Nucleus accumbens (tissue), 56 donors: ENCODE data around the gene RUNDC3A.

Experiments
- DNase-seq, 56 donors: peaks; one replicate each; lab custom pipeline; 2025; lab: John Stamatoyannopoulos, UW

RUNDC3A gene

DNA sequence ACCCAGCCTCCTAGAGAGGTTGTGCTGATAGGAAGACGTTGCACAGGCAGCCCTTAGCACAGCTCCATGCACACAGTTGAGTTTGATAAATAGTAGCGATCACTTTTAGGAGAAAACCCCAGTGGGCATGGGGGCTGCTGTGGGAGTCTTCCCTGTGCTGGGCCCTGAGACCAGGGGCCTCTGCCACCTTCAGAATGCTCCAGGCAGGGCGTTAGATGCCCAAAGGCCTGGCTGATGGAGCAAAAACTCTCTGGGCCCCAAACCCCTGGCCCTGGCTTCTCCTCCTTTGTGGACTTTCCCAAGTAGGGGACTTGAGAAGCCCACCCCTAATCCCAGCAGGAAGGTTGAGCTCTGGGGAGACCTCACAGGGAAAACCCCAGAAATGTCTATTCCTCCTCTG, 26.1 kb upstream of the RUNDC3A start:
- no peak for DNase-seq

- DNase-seq: no peak
Measured at GRCh38 chr17:44283344-44284023, 24.9 kb upstream of the RUNDC3A start.

DNA sequence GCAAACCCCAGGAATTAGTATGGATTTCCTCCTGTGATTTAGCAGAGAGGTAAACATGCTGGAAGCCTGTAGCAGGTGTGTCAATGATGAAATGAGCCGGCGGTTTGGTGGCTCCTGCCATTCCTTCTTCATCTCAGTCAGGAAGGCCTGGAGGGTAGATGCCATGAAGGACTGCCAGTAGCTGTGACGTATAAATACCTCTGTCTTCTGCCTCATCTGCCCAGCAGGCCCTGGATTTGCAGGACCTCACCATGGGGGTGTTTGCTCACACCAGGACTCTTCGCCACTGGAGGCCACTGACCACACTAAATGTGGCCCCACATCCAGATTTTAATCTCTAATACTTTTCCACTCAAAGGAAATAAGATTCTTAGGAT, 24.4 kb upstream of the RUNDC3A start:
- DNase-seq: no peak

DNA sequence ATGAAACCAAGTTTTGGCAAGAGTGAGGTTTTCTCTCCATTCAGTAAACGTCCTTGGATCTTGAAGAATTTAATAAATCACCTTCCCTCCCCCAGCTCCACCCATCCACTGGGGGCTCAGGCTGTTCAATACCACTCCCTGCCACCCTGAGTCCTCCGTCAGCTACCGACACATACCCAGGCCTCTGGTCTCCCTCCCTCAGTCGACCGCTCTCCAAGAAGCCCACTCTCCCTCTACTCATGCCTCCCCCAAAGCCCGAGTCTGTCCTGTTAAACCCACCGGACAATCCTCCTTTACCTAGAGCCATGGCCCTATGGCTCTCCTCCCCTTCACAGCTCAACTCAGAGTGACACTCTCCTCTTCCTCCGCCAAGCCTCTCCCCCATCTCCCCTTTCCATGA, 20.8 kb upstream of the RUNDC3A start:
- DNase-seq: no peak

DNA sequence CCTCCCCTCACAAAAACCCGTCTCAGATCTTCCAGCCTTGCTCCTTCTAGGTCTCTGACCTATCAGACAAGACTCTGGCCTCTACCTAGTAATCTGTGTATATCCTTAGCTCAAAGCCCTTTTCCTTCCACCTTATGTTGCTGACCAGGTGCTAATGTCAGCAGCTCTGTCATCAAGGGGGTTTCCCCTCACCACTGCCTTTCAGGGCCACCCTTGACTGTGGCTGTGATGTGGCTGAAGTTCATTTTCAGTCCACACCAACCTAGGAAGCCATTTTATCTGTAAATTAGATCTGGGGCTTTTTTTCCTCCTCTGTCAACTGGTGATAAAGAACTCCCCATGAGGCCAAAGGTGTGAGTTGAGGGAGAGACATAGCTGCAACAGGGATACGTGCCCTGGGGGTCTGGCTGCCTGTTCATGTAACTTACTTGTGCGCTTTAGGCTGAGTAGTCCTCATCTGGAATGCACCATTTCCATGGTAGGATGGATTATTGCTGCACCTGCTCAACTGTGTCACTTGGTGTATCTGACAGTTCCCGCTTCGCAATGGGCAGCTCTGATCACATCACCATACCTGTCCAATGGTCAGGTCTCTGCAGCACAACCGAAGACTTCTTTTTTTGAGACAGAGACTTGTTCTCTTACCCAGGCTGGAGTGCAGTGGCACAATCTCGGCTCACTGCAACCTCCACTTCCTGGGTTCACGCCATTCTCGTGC, 14.7 kb upstream of the RUNDC3A start:
- no peak for DNase-seq

DNA sequence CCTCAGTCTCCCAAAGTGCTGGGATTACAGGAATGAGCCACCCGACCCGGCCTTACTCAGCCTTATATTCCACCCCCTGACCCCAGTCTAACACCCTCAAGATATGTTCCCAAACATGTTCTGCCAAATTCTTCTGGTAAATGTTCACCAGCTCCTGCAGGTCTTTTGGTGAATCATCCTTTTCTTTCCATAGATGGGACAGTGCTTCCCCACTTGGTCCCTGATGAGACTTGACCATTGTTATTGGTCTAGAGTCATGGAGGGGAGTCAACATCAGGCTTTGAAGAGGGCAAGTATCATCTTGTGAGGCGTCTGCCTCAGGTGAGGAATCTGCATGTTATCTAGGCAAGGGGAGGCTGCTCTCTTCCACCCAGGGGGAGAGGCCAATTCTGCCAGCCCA, 10.4 kb upstream of the RUNDC3A start:
- DNase-seq: no peak

GRCh38 chr17:44304651-44305050, 3.8 kb upstream of the RUNDC3A start:
- DNase-seq: no peak

GRCh38 chr17:44307387-44308186, 814 bp upstream of the RUNDC3A start:
- DNase-seq: peak in 55 of 56 donors; percentile 27 to 88 (median 77)

DNA sequence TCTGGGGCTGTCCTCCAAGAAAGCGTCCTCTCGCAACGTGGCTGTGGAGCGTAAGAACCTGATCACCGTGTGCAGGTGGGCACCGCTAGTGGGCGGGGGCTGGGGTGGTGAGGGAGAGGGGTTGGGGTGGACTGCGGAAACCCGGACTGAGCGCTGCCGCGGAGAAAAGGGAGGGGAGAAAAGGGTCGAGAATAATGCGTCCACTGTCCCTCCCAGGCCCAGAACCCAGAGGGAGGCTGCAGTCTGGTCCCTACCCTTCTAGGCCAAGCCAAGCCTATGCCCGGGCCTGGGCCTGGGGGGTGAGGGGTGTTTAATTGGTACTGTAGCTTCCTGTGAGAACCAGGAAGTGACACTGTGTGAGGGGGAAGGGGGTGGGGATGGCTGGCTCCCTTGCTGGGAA, 464 bp downstream of the RUNDC3A start:
- DNase-seq: peak in 40 of 56 donors; percentile 16 to 71 (median 54)

GRCh38 chr17:44309472-44309871, 1.1 kb downstream of the RUNDC3A start:
- DNase-seq: no peak

GRCh38 chr17:44310188-44310587, 1.8 kb downstream of the RUNDC3A start:
- no peak for DNase-seq

DNA sequence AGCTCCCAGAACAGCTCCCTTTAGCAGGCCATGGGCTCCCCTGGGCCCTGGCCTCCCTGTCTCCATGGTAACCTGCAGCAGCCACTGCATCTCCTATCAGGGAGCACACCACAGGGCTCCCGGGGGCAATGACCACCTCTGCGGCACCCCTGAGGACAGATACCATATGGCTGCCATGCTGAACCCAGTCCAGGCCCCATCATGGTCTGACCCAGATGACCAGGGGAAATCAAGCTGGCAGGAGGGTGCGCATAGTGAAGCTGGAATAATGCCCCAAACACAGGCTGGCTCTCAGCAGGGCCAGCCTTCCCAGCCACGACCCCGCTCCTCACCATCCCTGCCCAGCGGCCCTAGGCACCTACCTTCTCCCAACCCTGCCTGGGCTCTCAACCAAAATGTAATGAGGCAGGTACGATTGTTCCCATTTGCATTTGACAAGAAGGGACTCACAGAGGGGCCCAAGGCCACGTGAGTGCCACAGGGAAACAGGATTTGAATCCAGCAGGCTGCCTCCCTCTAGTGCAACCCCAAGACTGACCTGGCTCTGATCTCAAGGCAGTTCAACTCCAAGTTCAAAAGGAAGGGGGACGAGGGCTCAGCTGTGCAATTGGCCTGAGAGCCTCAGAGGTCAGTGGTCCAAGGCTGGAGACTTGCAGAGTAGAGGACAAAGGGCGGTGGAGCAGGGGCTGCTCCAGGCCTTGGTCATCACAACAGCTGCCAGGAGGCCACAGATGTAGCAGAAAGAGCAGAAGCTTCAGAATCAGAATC, 2.4 kb downstream of the RUNDC3A start:
- DNase-seq: no peak

DNA sequence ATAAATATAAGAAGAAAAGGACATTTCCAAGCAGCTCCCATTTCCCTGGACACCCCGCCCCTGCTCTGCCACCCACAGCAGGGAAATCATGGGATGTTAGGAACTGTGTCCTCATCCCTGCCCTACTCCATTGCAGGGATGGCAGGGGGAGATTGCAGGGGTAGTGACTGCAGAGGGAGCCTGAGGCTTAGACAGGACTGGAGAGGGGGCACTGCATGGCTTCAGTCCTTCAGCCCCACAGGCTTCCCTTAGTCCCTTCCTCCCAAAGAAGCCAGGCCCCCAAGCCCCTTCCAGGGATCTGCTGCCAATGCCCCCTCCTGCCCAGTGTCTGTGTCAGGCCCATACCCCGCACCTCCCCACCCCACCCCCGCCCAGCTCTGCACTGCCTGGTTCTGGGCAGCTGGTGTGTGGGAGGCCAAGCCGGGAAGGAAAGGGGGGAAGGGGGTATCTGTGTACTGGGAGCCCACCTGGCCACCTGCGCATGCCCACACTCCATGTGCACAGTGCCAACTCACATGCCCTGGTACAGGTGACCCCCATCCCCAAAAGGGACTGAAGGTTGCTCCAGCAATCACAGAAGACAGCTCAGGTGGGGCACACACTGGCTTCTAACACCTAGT, 3.3 kb downstream of the RUNDC3A start:
- peak in 1 of 56 donors; percentile 15 for DNase-seq

DNA sequence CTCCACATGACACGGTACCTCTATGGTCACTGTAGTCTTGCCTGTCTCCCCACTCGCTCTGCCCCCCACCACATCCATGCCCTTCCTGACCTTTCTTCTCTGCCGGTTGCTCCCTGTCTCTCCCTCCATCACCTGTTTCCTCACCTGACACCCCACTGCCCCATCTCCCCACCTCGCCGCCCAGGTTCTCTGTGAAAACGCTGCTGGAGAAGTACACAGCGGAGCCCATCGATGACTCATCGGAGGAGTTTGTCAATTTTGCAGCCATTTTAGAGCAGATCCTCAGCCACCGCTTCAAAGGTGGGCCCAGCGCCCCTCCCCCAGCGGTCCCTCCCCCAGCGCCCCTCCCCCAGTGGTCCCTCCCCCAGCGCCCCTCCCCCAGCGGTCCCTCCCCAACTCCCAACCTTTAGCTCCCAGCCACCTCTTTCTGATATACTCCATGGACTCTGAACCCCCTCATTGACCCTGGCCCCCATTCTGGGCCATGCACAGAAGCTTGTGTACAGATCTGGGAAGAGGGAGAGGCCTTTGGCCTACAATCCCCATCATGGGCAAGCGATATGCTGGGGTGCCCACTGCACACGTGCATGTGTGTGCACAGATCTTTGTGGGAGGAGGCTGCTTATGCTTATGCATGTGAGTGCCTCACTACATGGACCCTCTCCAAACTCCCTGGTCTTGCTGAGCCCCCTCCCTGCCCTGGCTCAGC, 4.1 kb downstream of the RUNDC3A start:
- peak in 2 of 56 donors; percentile 13 to 37 for DNase-seq

- no peak for DNase-seq
Measured at GRCh38 chr17:44314031-44314430, 5.6 kb downstream of the RUNDC3A start.

GRCh38 chr17:44314524-44314868, 6.1 kb downstream of the RUNDC3A start:
- DNase-seq: no peak

DNA sequence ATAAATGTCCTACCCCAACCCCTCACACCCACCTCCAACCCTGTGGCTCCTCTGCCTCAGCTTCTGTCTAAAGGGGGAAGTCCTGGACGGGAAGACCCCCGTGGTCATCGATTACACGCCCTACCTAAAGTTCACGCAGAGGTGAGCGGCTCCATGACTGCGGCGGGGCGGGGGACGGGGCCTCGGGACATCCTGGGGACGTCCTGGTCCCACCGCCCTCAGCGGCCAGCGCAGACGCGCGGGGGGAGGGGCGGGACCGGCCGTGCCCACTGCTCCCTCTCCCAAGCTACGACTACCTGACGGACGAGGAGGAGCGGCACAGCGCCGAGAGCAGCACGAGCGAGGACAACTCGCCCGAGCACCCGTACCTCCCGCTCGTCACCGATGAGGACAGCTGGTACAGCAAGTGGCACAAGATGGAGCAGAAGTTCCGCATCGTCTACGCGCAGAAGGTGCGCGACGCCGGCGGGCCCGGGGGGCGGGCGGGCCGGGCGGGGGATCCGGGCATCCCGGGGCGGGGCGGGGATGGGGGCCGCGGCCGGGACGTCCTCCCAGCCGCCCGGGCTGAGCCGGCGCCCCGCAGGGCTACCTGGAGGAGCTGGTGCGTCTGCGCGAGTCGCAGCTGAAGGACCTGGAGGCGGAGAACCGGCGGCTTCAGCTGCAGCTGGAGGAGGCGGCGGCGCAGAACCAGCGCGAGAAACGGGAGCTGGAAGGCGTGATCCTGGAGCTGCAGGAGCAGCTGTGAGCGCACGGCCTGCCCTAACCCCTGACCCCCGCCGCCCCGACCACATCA, 6.7 kb downstream of the RUNDC3A start:
- DNase-seq: peak in 25 of 56 donors; percentile 8 to 76 (median 35)

GRCh38 chr17:44315760-44316731, 7.6 kb downstream of the RUNDC3A start:
- DNase-seq: no peak
